HG02642 (cell line): ENCODE data around the gene PACS1.

Experiments used
- ATAC-seq: cut with Tn5 transposase; IDR thresholded peaks from one replicate; pipeline ENCODE4 v1.9.1; 2021; ENCODE audit warnings: mild to moderate bottlenecking; ENCODE audit not compliant: unreplicated experiment, poor library complexity

Gene PACS1

GRCh38 chr11:66218036-66218435, 148.0 kb downstream of the PACS1 start:
- ATAC-seq = no peak

GRCh38 chr11:66218846-66219620, 149.0 kb downstream of the PACS1 start:
- ATAC-seq = no peak

GRCh38 chr11:66219846-66220565, 149.9 kb downstream of the PACS1 start:
- no peak for ATAC-seq

GRCh38 chr11:66220566-66220935, 150.5 kb downstream of the PACS1 start:
- no peak for ATAC-seq

- ATAC-seq = no peak
Observed at GRCh38 chr11:66221012-66221411, 150.9 kb downstream of the PACS1 start.

- no peak for ATAC-seq
Observed at GRCh38 chr11:66221726-66222236, 151.7 kb downstream of the PACS1 start.

- ATAC-seq = peak; percentile 89
Observed at GRCh38 chr11:66222358-66223149, 152.5 kb downstream of the PACS1 start.

- no peak for ATAC-seq
Observed at GRCh38 chr11:66224226-66224855, 154.3 kb downstream of the PACS1 start.

GRCh38 chr11:66225066-66225465, 155.0 kb downstream of the PACS1 start:
- no peak for ATAC-seq

- no peak for ATAC-seq
Observed at GRCh38 chr11:66226101-66226500, 156.0 kb downstream of the PACS1 start.

GRCh38 chr11:66227700-66228099, 157.6 kb downstream of the PACS1 start:
- ATAC-seq = no peak

GRCh38 chr11:66228521-66228920, 158.4 kb downstream of the PACS1 start:
- no peak for ATAC-seq

GRCh38 chr11:66230156-66230555, 160.1 kb downstream of the PACS1 start:
- no peak for ATAC-seq

GRCh38 chr11:66230978-66231377, 160.9 kb downstream of the PACS1 start:
- no peak for ATAC-seq

GRCh38 chr11:66231561-66231960, 161.5 kb downstream of the PACS1 start:
- no peak for ATAC-seq

GRCh38 chr11:66232769-66233168, 162.7 kb downstream of the PACS1 start:
- no peak for ATAC-seq

- ATAC-seq = no peak
Observed at GRCh38 chr11:66233301-66233700, 163.2 kb downstream of the PACS1 start.

GRCh38 chr11:66235141-66235540, 165.1 kb downstream of the PACS1 start:
- ATAC-seq = no peak

GRCh38 chr11:66237867-66238266, 167.8 kb downstream of the PACS1 start:
- ATAC-seq = no peak

GRCh38 chr11:66238786-66239413, 168.8 kb downstream of the PACS1 start:
- ATAC-seq = no peak
